SU-DHL-6 (cell line): Measurements from ENCODE around the gene APC.

Source experiments
- H2AFZ ChIP-seq: fragments of 200-600 bp; sonication (generic); 2 replicates; pipeline ENCODE4 v1.6.1; 2014; ENCODE audit warnings: low read depth, mild to moderate bottlenecking, moderate library complexity, mixed read lengths, antibody characterized with exemption, low read length; ENCODE audit not compliant: severe bottlenecking
- H3F3A ChIP-seq: fragments of 200-600 bp; shearing (Covaris generic); 2 replicates; pipeline ENCODE4 v1.6.0; 2016; ENCODE audit warnings: antibody characterized with exemption, mild to moderate bottlenecking; ENCODE audit not compliant: insufficient read depth
- H3K27ac ChIP-seq: fragments of 200-600 bp; sonication (generic); 2 replicates; pipeline ENCODE4 v1.5.1; 2016; ENCODE audit warnings: low read depth, mild to moderate bottlenecking, low read length, moderate library complexity, mixed read lengths
- H3K27me3 ChIP-seq: fragments of 200-600 bp; sonication (generic), shearing (Covaris generic); 2 replicates; pipeline ENCODE4 v1.6.0; 2014; ENCODE audit warnings: mild to moderate bottlenecking, low read length
- H3K36me3 ChIP-seq: fragments of 200-600 bp; sonication (generic); 2 replicates; pipeline ENCODE4 v1.6.1; 2014; ENCODE audit warnings: mild to moderate bottlenecking, low read length, mixed read lengths
- H3K4me2 ChIP-seq: fragments of 300-600, 200-600 bp; shearing (Covaris generic), sonication (generic); 2 replicates; pipeline ENCODE4 v1.6.0; 2014; ENCODE audit warnings: low read length, low read depth, mild to moderate bottlenecking; ENCODE audit not compliant: poor library complexity, severe bottlenecking
- H3K4me3 ChIP-seq: fragments of 200-600 bp; sonication (generic); 2 replicates; pipeline ENCODE4 v1.5.1; 2014; ENCODE audit warnings: antibody characterized with exemption, low read length, mild to moderate bottlenecking, mixed read lengths; ENCODE audit not compliant: insufficient read depth, poor library complexity, severe bottlenecking
- H3K79me2 ChIP-seq: fragments of 200-600 bp; sonication (generic); 2 replicates; pipeline ENCODE4 v1.6.1; 2014; ENCODE audit warnings: mild to moderate bottlenecking, low read length, moderate library complexity; ENCODE audit not compliant: insufficient read depth
- H3K9ac ChIP-seq: fragments of 200-600 bp; sonication (generic); 2 replicates; pipeline ENCODE4 v1.7.0; 2014; ENCODE audit warnings: mild to moderate bottlenecking, low read length
- H3K9me2 ChIP-seq: fragments of 200-600 bp; sonication (generic); replicated peaks from 2 replicates; pipeline ENCODE4 v1.6.1; 2014; ENCODE audit warnings: low read length; ENCODE audit not compliant: insufficient read depth
- H3K9me3 ChIP-seq: fragments of 200-600 bp; sonication (generic); 2 replicates; pipeline ENCODE4 v1.6.1; 2014; ENCODE audit warnings: low read length, mixed read lengths; ENCODE audit not compliant: insufficient read depth
- H4K20me1 ChIP-seq: fragments of 200-600 bp; sonication (generic); 2 replicates; pipeline ENCODE4 v1.6.1; 2014; ENCODE audit warnings: low read depth, mild to moderate bottlenecking, antibody characterized with exemption, low read length, moderate library complexity, mixed read lengths
- EZH2phosphoT487 ChIP-seq: fragments of 200-600 bp; sonication (generic), shearing (Covaris generic); conservative IDR thresholded peaks from 2 replicates; pipeline ENCODE4 v1.6.1; 2018; ENCODE audit warnings: mild to moderate bottlenecking, antibody characterized with exemption, low read length, moderate library complexity, mixed read lengths
- TF ChIP-seq, protein P1 (sequence below): fragments of 200-600 bp; sonication (generic); IDR thresholded peaks from one replicate; pipeline ENCODE4 v1.5.1; 2017; ENCODE audit warnings: antibody characterized with exemption, mild to moderate bottlenecking, low read length, moderate library complexity; ENCODE audit not compliant: insufficient read depth, poor library complexity, severe bottlenecking

APC gene

GRCh38 chr5:112737070-112737462 is 619 bp upstream of the APC start:
- peaks cover 45% of the 10 kb centered on the region for H3K79me2 ChIP-seq

DNA sequence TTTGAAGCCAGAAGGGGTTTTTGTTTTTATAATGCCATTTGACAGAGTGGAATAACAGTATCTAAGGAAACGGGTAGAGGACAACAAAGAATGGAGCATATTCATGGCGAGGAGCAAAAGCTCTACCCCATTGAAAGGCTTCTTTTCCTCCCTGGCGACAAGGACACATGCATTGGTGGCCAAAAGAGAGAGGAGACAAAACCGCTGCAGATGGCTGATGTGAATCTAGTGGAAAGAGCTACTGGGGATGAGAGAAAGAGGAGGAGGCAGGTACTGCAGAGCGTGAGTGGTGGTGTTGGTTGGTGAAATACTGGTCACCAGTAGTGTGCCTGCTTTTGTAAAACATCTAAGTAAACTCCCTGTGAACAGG is 491 bp downstream of the APC start:
- peak overlapping the region; percentile 94 for H2AFZ ChIP-seq
- TF ChIP-seq, protein P1, sequence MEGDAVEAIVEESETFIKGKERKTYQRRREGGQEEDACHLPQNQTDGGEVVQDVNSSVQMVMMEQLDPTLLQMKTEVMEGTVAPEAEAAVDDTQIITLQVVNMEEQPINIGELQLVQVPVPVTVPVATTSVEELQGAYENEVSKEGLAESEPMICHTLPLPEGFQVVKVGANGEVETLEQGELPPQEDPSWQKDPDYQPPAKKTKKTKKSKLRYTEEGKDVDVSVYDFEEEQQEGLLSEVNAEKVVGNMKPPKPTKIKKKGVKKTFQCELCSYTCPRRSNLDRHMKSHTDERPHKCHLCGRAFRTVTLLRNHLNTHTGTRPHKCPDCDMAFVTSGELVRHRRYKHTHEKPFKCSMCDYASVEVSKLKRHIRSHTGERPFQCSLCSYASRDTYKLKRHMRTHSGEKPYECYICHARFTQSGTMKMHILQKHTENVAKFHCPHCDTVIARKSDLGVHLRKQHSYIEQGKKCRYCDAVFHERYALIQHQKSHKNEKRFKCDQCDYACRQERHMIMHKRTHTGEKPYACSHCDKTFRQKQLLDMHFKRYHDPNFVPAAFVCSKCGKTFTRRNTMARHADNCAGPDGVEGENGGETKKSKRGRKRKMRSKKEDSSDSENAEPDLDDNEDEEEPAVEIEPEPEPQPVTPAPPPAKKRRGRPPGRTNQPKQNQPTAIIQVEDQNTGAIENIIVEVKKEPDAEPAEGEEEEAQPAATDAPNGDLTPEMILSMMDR: no peak

More at GRCh38 chr5:112737070-112737462, 619 bp upstream of the APC start:
- Histone ChIP-seq H3K27me3 (no peaks in the 10 kb centered on the region), H3K4me3 (peak overlapping the region; percentile 90), H3K4me2 (peak overlapping the region; percentile 89), H3F3A (peaks cover 9% of the 10 kb centered on the region; the same call in 1 of the 2 replicates), H4K20me1 (no peaks in the 10 kb centered on the region), H3K36me3 (no peaks in the 10 kb centered on the region), H2AFZ (peak overlapping the region; percentile 94), H3K9ac (peak overlapping the region; percentile 73), H3K9me2 (no peaks in the 10 kb centered on the region), H3K9me3 (no peaks in the 10 kb centered on the region), H3K27ac (peak overlapping the region; percentile 39; the same call in 1 of the 2 replicates)
- TF ChIP-seq, protein P1: no peak
- TF ChIP-seq EZH2phosphoT487: no peak

DNA sequence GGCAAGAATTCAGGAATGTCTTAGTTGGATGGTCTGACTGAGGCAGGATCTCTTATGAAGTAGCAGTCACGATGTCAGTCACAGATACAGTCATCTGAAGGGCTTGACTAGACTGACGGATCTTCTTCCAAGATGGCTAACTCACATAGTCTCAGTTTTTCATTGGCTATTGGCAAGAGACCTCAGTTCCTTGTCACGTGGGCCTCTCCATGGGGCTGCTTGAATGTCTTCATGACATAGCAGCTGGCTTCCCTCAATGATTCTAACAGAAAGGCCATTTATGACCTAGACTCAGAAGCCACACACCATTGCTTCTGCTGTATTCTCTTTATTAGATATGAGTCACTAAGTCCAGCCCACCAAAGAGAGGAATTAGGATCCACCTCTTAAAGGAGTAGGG is 4.7 kb downstream of the APC start:
- H4K20me1 ChIP-seq: no peaks in the 10 kb centered on the region

More for the DNA sequence above, 491 bp downstream of the APC start:
- Histone ChIP-seq H4K20me1 (no peaks in the 10 kb centered on the region), H3F3A (peaks cover 9% of the 10 kb centered on the region; the same call in 1 of the 2 replicates), H3K27me3 (no peaks in the 10 kb centered on the region), H3K36me3 (no peaks in the 10 kb centered on the region), H3K9ac (peak overlapping the region; percentile 73), H3K4me2 (peak overlapping the region; percentile 89), H3K4me3 (peak overlapping the region; percentile 90), H3K9me2 (no peaks in the 10 kb centered on the region), H3K79me2 (peaks cover 55% of the 10 kb centered on the region), H3K9me3 (no peaks in the 10 kb centered on the region), H3K27ac (peak overlapping the region; percentile 50)

More for the DNA sequence above, 4.7 kb downstream of the APC start:
- Histone ChIP-seq H3K79me2 (peaks cover 59% of the 10 kb centered on the region), H3K9ac (no peak overlapping the region), H3K9me3 (no peaks in the 10 kb centered on the region), H3K9me2 (no peaks in the 10 kb centered on the region), H2AFZ (no peak overlapping the region), H3K27me3 (no peaks in the 10 kb centered on the region), H3K4me3 (no peak overlapping the region), H3K36me3 (no peaks in the 10 kb centered on the region), H3K4me2 (no peak overlapping the region), H3F3A (0 out of 2 replicates have a peak, but pooled peaks cover 5% of the 10 kb centered on the region), H3K27ac (no peak overlapping the region)
- no peak for TF ChIP-seq EZH2phosphoT487
- TF ChIP-seq, protein P1: no peak
